Fibroblast of pulmonary artery (primary cell): ENCODE results near the gene C2orf49.

Experiments used
- DNase-seq: peaks from one replicate; pipeline ENCODE4 v3.0.0-alpha.2; 2010; ENCODE audit warnings: low read depth
- H3K4me3 ChIP-seq: replicated peaks from 2 replicates; pipeline ENCODE4 v1.5.1; 2011; ENCODE audit warnings: low read depth, mild to moderate bottlenecking, control low read depth, low read length, moderate library complexity
- TF ChIP-seq, protein P1 (sequence below): IDR thresholded peaks from 2 replicates; pipeline ENCODE4 v1.5.1; 2011; ENCODE audit warnings: mild to moderate bottlenecking, control low read depth, low read length, inconsistent platforms; ENCODE audit errors: missing control alignments

The C2orf49 gene

DNA sequence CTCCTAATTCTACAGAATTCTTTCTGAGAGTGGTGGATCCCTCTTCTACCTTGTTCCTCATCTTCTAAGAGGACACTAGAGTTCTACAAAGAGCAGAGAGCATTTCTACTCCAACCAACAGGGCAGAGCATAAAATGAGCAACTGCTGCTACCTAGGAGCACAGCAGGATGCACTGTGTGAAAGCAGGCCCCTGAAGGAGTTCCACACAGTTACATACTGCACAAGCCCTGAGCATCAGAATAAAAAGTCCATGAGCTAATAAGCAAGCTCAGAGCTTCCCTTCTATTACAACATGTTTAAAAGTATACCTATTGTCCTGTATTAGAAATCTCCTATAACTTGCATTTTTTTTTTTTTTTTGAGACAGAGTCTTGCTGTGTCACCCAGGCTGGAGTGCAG, 53.1 kb downstream of the C2orf49 start:
- DNase-seq, result no peak
- H3K4me3 ChIP-seq, result no peak overlapping the region
- TF ChIP-seq, protein P1, sequence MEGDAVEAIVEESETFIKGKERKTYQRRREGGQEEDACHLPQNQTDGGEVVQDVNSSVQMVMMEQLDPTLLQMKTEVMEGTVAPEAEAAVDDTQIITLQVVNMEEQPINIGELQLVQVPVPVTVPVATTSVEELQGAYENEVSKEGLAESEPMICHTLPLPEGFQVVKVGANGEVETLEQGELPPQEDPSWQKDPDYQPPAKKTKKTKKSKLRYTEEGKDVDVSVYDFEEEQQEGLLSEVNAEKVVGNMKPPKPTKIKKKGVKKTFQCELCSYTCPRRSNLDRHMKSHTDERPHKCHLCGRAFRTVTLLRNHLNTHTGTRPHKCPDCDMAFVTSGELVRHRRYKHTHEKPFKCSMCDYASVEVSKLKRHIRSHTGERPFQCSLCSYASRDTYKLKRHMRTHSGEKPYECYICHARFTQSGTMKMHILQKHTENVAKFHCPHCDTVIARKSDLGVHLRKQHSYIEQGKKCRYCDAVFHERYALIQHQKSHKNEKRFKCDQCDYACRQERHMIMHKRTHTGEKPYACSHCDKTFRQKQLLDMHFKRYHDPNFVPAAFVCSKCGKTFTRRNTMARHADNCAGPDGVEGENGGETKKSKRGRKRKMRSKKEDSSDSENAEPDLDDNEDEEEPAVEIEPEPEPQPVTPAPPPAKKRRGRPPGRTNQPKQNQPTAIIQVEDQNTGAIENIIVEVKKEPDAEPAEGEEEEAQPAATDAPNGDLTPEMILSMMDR, result no peak

DNA sequence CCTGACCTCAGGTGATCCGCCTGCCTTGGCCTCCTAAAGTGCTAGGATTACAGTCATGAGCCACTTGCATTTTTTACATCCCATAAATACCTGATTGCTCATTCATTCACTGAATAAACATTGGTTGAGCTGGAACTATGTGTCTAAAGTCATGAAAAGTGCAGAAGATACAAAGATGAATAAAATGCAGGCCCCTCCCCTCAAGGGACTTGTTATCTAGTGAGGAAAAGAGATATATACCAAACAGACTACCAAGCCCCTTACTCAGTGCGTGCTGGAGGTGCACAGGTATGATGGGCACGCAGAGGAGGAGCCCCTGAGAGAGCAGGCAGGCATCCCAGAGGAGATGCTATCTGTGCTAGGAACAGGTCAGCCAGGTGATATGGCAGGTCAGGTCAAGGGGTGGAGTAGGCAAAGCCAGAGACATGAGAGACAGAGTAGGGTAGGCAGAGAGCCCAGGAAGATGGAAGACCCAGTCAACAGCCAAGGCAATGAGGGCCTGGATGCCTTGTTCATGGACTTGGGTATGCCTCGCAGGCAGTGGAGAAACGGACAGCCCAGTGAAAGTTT, 53.8 kb downstream of the C2orf49 start:
- no peak for DNase-seq
- H3K4me3 ChIP-seq, result no peak overlapping the region
- TF ChIP-seq, protein P1, result no peak

DNA sequence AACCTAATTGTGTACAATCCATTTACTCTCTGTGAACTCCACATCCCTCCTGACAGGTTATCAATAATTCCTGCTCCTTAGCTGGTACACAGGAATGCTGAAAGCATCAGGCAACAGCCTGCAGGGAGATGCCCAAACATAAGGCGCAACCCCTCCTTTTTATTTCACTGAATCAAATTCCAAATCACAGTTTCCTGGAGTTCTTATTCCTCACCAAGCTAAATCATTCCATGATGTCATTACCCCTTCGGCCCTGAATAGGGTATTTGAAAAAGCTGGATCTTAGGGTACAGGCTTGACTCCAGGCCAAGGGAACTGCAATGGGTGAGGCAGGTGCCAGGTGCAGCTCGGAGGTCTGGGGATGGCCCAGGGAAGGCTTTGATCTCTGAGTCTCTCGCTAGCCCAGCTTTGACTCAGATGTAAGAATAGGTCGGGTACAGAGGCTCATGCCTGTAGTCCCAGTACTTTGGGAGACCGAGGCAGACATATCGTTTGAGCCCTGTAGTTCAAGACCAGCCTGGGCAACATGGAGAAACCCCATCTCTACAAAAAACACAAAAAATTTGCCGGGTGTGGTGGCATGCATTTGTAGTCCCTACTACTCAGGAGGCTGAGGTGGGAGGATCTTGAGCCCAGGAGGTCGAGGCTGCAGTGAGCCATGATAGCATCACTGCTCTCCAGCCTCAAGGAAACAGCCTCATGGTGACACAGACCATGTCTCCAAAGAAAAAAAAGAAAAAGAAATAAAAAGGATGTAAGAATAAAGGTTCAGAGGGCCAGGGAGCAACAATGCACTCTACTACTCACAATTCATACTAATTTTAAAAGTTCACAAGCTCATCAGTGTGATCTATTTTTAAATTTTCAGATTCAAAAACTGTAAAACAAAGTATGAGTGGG, 54.7 kb downstream of the C2orf49 start:
- H3K4me3 ChIP-seq, result no peak overlapping the region
- DNase-seq, result no peak
- TF ChIP-seq, protein P1, result no peak

DNA sequence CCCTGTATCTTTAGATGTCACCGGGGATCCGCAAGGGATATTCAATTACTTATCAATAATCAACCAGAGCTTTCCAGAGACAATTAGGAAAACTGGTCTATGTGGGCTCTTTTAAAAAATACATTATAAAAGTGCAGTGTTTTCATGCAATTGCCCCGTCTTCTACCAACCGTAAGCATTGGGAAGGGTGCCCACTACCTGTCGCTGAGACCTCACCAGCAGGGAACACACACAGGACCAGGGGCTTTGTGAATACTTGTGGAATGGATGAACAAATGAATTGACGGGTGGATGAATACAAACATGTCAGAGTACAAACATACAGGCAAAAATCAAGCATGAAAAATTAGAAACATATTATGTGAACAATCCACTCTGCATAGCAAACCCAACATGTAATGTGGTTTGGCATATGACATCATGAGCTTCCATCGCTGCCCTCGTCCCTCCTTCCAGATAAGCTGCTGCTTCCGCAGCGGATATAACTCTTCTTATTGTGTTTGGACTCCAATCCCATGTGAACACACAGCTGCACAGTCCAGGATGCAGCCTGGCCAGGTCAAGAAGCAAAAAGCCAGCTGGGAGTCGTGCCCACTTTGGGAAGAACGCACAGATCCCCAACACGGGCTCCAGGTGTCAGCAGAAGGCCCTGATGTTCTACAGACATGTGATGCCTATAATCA, 56.2 kb downstream of the C2orf49 start:
- TF ChIP-seq, protein P1, result no peak
- no peak overlapping the region for H3K4me3 ChIP-seq
- peak; percentile 95 for DNase-seq

DNA sequence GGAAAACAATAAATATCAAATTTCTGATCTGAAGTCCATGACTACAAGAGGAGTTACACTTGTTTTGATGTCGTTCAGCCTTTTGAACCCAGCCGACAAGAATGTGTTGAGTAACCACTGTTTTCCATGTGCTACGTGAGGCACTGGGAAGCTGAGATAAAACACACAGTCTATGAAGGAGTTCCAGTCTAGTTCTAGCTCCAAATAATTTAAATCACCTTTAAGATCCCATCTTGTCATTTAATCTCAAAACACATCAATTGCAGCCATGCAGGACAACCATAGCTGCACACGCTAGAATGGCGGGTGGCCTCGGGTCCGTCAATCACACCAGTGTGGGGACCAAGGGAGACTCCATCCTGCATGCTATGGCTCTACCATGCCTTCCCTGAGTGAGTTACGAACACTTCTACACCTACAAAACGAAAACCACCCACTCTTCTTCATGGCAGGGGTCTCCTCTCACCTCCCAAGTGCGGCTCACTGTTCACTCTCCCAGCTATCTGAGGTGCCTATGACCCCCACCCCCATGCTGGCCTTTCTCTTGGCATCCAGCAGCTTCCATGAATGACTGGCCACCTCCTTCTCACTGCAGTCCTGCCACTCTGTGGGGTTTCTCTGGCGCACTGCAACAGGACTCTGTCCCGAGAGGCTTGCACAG, 57.7 kb downstream of the C2orf49 start:
- TF ChIP-seq, protein P1, result no peak
- DNase-seq, result peak; percentile 62

DNA sequence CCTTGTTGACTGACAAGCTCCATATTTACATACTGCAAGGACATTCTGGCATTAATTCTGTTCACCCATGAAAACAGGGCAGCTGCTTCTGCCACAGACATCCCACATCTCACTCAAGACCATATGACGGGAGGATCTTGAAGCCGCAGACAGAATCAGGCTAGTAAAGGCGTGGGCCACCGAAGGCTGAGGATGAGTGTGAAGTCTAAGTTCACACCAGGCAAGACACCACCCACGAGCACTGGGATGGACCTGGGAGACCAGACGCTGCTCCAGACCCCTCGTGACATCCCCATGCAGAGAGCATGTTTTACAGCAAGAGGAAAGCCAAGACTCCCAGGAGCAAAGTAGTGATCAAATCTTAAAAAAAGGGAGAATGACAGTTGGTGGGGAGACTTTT, 58.4 kb downstream of the C2orf49 start:
- H3K4me3 ChIP-seq, result no peak overlapping the region
- DNase-seq, result no peak
- TF ChIP-seq, protein P1, result no peak

More for the DNA sequence above, 57.7 kb downstream of the C2orf49 start:
- H3K4me3 ChIP-seq, result no peak overlapping the region
